ENCODE data around the gene SQSTM1.
A peak's percentile ranks its signal among the peaks of the same experiment; 100 is the strongest.
"Not testable (repeated sequence)": the region's sequence is repeated elsewhere in the genome, so short reads cannot be mapped to it uniquely, and the experiment has no call there.

The SQSTM1 gene

DNA sequence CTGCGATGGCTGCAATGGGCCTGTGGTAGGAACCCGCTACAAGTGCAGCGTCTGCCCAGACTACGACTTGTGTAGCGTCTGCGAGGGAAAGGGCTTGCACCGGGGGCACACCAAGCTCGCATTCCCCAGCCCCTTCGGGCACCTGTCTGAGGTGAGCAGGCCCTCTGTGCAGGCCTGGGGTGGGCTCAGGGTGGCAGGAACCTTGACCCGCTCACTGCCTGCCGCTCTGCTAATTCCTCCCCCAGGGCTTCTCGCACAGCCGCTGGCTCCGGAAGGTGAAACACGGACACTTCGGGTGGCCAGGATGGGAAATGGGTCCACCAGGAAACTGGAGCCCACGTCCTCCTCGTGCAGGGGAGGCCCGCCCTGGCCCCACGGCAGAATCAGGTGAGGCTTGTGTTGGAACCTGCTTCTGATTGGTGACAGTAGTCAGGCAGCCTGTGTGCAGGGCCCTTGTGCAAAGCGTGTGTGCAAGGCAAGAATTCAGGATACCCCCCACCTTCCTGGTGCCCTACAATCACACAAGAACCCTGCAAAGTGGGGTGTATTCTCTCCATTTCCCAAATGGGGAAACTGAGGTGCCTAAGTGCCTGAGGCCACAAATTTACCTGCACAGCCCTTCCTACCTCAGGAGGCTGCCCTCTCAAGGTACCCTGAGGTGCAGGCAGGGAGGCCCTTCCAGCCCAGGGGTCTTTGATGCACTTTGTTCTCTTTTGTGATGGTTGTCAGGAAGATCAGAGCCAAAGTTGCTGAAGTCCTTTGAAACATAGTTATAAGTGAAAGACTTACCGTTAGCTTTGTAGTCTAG, 3.4 kb downstream of the SQSTM1 start:
- DNase-seq (ENCODE audit: low read depth in 1 of 2, low spot score in 1 of 2) = no peak

DNA sequence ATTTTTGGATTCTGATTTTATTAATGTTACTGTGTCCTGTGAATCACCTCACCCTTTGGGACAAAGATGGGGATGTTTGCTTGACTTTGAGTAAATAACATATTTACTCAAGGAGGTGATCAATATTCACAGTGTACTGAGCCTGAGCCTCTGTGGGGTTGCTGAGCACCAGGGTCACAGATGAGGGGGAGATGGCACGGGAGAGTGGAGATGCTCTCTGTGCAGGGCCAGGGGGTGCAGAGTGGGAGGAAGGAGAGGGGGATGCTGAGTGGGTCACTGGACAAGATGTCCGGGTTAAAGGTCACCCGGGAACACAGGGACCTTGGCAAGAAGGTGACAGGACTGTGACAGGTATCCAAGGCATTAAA, 4.0 kb downstream of the SQSTM1 start:
- DNase-seq (ENCODE audit: low read depth in 1 of 2, low spot score in 1 of 2) = no peak

DNA sequence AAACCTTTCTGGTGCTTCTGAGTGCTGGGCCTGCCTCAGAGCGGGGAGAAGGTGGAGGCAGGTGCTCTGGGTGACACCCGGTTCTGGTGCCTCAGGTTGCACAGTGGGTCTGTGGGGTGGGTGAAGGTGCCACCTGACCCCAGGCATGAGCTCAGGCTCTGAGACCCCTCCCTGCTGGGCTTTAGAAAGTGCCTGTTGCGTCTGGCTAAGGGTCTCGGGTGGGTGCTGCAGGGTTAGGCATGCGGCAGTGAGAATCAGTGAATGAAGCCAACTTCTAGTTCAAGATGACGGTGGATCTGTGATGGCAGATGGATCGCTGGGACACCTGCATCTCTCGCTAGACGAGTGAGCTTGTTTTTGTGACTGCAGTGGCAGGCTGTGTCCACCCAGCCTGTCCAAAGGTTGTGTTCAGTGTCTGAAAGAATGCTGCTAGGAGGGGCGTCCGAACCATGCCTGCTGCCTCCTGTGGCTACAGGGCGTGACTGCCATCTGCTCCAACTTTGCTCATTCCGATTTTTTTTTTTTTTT, 5.0 kb downstream of the SQSTM1 start:
- no peak for DNase-seq (ENCODE audit: low read depth in 1 of 2, low spot score in 1 of 2)

DNA sequence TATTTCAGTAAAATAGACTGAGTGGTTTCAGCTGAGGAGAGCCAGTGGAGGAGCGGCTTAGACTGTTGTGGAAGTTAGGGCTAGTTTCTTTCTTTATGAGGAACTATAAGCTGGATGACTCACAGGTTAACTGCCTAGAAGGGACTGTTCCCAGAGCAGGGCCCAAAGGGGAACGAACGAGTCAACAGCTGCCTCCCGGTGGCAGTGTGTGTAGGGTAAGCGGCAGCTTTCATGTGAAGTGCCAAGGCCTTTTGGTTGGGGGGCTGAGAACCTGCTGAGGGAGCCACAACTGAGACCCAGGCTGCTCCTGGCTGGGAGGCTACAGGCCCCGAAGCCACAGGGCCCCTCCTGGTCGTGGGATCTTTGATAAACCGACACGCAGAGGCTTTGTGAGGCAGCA, 7.0 kb downstream of the SQSTM1 start:
- DNase-seq (ENCODE audit: low read depth in 1 of 2, low spot score in 1 of 2) = peak in 1 of 2 donors; percentile 27

DNA sequence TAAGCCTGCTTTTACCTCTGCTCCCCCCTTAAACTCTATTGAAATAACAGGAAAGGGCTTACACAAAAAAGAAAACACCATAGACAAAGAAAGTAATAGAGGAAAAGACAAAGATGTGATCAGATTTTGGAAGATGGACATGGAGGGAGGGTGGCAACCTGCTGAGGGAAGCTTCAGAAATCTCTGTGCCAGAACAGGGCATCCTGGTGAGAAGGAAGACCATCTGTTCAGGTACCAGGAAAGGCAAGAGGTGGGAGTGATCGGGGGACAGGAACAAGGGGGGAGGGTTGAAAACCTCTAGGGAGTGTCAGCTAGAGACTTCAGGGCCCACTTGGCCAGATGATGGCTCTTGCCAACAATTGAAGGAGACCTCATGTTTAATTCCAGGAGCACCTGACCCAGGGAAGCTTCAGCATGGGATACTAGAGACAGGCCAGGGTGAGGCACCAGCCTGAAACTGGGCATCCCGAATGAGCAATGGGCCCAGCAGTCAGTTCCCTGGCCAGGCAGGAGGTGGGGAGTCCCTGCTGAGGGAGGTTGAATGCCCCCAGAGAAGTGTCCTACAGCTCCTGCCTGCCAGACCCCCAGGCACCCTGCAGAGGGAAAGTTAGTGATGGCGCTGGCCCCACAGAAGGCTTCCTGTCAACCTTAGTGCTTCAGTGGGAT, 8.2 kb downstream of the SQSTM1 start:
- no peak for DNase-seq (ENCODE audit: low read depth in 1 of 2, low spot score in 1 of 2)

DNA sequence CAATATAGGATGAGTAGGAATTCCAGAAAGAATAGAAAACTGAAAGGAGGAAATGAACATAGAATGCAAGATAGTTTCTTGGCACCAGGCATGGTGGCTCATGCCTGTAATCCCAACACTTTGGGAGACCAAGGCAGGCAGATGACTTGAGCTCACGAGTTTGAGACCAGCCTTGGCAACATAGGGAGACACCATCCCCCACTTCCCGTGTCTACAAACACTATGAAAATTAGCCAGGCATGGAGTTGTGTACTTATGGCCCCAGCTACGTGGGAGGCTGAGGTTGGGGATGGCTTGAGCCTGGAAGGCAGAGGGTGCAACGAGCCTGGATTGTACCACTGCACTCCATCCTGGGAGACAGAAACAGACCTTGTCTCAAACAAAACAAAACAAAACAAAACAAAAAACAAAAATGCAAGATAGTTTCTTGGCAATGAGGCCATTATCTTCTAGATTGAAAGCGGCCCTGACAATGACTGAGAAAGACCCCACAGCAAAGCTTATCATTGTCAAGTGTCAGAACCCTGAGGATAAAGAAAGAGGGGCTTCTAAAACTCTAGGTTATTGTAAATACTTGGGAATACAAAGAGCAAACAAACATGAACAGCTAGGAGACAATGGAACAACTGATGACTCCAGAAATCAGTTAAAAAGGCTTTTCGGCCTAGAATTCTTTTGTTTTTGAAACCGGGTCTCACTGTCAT, 9.2 kb downstream of the SQSTM1 start:
- no peak for DNase-seq (ENCODE audit: low read depth in 1 of 2, low spot score in 1 of 2)

DNA sequence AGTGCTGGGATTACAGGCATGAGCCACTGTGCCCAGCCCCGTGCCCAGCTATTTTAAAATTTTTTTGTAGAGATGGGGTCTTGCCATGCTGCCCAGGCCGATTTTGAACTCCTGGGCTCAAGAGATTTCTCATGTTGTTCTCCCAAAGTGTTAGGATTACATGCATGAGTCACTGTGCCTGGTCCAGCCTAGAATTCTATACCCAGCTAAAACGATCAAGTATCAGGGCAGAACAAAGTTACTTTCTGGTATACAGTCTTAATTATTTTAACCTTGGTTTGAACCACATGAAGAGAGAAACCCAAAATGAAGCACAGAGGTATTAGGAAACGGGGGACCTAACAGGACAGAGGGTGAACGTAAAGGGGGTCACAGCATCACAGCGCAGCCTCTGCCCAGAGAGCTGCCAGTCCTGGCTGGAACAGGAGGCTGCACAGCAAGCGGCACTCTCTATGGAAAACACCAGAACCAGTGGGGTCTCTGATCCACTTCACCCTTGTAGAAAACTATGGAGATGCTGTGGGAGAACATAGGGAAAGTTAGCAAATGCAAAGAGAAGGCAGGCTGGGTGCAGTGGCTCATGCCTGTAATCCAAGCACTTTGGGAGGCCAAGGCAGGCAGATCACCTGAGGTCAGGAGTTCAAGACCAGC, 10.2 kb downstream of the SQSTM1 start:
- DNase-seq (ENCODE audit: low read depth in 1 of 2, low spot score in 1 of 2) = no peak

DNA sequence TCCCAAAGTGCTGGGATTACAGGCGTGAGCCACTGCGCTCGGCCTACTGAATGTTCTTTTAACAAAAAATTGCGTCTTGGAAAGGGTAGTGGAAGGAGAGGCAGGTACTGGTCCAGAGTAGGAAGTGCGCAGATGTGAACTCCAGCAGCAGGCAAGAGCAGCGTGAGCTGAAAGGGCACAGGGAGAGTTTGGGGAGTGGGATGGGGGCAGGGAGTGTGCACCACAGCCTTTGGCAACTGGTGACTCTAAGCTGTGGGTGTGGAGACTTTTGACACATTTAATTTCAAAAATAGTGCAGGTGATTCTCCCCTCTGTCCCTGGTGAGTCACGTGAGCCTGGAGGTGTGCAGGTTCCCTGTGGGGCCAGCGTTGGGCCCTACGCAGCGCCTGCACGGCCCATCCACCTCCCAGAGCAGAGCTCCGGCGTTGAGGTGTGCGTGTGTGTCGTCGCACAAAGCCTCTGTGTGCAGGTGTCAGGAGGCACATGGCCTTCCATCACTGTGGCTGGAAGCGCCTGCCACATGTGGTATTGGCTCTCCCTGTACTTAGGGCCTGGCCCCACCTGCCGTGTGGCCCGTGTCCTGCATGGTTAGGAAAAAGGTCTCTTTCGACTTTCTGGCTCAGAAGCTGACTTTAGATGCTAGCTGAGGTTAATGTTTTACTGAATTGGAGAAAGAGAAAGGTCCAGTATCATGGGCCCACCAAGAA, 11.5 kb downstream of the SQSTM1 start:
- no peak for DNase-seq (ENCODE audit: low read depth in 1 of 2, low spot score in 1 of 2)

DNA sequence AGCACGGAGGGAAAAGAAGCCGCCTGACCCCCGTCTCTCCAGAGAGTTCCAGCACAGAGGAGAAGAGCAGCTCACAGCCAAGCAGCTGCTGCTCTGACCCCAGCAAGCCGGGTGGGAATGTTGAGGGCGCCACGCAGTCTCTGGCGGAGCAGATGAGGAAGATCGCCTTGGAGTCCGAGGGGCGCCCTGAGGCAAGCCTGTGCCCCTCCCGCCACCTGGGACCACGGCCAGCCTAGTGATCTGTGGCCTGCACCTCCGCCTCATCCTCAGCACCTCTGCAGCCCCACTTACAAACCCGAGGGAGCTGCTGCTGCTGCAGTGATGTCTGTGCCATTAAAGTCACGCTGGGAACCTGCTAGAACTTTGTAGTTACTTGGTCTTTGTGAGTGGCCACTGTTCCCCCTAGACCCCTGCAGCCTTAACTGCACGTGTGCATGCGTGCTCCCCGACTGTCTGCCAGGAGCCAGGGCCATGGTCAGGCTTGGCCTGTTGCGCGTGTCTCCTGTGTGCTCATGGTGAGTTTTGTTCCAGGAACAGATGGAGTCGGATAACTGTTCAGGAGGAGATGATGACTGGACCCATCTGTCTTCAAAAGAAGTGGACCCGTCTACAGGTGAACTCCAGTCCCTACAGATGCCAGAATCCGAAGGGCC, 12.5 kb downstream of the SQSTM1 start:
- DNase-seq (ENCODE audit: low read depth in 1 of 2, low spot score in 1 of 2) = no peak

DNA sequence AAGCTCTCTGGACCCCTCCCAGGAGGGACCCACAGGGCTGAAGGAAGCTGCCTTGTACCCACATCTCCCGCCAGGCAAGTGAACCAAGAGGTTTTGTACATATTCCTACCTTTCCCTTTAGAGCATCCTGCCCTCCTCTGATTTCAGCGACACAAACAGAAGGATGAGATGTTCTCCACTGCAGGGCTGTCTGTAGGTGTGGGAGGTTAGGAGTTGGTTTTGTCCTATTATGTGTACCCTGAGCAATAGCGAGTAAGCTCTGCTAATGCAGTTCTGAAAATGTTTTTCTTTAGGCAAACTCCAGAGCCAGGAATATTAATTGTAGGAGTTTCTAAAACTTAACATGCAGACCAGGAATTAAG, 13.0 kb downstream of the SQSTM1 start:
- DNase-seq (ENCODE audit: low read depth in 1 of 2, low spot score in 1 of 2) = no peak

DNA sequence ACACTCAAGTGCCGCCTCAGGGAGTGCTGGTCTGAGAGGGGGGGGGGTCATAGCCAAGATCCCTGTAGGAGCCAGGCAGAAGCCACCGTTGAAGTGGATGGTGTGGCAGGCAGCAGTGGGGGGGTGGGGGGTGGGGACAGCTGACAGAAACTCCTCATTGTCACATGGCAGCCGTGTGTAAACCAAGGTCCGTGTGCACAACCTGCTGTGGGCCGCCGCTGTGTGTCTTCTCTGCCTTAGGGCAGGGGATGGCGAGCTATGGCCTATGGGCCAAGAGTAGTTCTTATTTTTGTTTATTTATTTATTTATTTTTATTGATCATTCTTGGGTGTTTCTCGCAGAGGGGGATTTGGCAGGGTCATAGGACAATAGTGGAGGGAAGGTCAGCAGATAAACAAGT, 13.4 kb downstream of the SQSTM1 start:
- DNase-seq (ENCODE audit: low read depth in 1 of 2, low spot score in 1 of 2) = no peak

DNA sequence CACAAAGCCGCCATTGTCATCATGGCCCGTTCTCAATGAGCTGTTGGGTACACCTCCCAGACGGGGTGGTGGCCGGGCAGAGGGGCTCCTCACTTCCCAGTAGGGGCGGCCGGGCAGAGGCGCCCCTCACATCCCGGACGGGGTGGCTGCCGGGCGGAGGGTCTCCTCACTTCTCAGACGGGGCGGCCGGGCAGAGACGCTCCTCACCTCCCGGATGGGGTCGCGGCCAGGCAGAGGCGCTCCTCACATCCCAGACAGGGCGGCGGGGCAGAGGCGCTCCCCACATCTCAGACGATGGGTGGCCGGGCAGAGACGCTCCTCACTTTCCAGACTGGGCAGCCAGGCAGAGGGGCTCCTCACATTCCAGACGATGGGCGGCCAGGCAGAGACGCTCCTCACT, 14.2 kb downstream of the SQSTM1 start:
- not testable (repeated sequence) for DNase-seq (ENCODE audit: low read depth in 1 of 2, low spot score in 1 of 2)

DNA sequence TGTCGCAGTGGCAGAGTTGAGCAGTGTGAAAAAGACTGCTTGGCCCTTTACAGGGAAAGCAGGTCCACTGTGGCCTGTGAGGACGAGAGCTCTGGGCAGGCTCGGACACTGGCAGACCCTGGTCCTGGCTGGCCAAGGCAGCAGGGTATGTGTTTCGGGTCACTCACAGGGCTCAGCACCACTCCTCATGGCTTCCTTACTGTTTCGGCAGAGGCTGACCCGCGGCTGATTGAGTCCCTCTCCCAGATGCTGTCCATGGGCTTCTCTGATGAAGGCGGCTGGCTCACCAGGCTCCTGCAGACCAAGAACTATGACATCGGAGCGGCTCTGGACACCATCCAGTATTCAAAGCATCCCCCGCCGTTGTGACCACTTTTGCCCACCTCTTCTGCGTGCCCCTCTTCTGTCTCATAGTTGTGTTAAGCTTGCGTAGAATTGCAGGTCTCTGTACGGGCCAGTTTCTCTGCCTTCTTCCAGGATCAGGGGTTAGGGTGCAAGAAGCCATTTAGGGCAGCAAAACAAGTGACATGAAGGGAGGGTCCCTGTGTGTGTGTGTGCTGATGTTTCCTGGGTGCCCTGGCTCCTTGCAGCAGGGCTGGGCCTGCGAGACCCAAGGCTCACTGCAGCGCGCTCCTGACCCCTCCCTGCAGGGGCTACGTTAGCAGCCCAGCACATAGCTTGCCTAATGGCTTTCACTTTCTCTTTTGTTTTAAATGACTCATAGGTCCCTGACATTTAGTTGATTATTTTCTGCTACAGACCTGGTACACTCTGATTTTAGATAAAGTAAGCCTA, 15.7 kb downstream of the SQSTM1 start:
- DNase-seq (ENCODE audit: low read depth in 1 of 2, low spot score in 1 of 2) = peak; percentile 34 to 48

DNA sequence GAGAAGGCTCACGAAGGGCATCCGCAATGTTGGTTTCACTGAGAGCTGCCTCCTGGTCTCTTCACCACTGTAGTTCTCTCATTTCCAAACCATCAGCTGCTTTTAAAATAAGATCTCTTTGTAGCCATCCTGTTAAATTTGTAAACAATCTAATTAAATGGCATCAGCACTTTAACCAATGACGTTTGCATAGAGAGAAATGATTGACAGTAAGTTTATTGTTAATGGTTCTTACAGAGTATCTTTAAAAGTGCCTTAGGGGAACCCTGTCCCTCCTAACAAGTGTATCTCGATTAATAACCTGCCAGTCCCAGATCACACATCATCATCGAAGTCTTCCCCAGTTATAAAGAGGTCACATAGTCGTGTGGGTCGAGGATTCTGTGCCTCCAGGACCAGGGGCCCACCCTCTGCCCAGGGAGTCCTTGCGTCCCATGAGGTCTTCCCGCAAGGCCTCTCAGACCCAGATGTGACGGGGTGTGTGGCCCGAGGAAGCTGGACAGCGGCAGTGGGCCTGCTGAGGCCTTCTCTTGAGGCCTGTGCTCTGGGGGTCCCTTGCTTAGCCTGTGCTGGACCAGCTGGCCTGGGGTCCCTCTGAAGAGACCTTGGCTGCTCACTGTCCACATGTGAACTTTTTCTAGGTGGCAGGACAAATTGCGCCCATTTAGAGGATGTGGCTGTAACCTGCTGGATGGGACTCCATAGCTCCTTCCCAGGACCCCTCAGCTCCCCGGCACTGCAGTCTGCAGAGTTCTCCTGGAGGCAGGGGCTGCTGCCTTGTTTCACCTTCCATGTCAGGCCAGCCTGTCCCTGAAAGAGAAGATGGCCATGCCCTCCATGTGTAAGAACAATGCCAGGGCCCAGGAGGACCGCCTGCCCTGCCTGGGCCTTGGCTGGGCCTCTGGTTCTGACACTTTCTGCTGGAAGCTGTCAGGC, 16.6 kb downstream of the SQSTM1 start:
- DNase-seq (ENCODE audit: low read depth in 1 of 2, low spot score in 1 of 2) = no peak

DNA sequence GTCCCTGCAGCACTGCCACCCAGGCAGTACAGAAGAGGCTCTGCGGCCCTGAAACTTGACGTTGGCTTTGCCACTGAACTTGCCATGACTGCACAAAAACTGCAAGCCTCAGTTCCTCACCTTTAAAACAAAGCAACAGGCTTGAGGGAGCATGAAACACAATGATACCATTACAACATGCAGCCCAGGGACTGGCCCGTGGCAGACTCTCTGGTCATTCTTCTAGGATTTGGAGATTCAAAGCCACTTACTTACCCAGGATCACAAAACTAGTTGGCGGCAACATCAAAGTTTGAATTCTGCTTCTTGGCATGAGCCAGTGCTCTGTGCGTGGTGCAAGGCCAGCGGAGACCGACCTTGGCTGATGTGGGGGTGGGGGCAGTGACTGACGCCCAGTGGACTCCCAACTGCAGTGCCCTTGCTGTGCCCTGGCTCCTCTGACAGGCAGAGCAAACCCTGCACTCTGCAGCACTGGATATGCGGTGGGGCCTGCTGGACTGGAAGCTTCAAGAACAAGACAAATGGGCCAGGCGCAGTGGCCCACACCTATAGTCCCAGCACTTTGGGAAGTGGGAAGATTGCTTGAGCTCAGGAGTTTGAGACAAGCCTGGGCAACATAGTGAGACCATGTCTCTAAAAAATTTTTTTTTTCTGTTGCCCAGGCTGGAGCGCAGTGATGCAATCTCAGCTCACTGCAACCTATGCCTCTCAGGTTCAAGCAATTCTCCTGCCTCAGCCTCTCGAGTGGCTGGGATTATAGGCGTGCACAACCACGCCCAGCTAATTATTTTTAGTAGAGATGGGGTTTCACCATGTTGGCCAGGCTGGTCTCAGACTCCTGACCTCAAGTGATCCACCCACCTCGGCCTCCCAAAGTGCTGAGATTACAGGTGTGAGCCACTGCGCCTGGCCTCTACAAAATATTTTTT, 18.9 kb downstream of the SQSTM1 start:
- DNase-seq (ENCODE audit: low read depth in 1 of 2, low spot score in 1 of 2) = no peak

DNA sequence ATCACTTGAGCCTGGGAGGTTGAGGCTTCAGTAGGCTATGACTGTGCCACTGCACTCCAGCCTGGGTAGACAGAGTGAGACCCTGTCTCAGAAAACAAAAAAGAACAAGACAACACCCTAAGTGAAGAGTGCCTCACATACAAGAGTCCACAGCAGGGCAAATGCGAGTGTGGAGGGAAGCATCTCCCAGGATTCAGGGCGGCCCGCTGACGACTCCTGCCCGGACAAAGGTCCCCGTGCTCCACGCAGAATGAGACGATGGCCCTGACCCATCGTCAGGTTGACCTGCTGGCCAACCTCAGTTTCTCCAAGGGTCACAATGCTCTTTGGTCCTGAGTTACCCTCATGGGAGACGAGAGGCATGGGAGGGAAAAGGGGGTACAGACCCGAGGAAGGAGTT, 19.6 kb downstream of the SQSTM1 start:
- no peak for DNase-seq (ENCODE audit: low read depth in 1 of 2, low spot score in 1 of 2)

DNA sequence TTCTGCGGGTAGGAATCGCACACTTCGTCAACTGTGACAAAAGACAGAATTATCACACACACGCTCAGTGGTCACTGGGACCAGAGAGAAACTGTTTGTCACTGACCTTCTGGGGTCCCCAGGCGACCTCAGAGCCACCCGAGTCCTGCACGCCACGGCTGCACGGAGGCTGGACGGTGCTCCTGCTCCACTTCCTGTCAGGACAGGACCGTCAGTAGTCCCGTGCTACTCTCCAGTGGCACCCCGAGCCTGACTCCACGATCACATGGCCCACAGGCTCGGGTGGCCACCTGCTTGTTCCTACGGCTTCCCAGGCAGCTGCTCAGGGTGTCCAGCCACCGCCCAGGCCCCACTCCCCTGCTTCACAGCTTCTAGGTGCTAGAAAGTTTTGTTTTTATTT, 20.1 kb downstream of the SQSTM1 start:
- no peak for DNase-seq (ENCODE audit: low read depth in 1 of 2, low spot score in 1 of 2)
